Measurements from ENCODE around the gene GPR12. TPM values are rescaled to one million over a fixed set of nuclear protein-coding genes. Genes with fewer than 3 reads are reported as not detected.

Gene GPR12
- total and polyA plus RNA-seq, 7 donors = under 0.01 to 0.16 (median 0.08) TPM; not detected in 3

GRCh38 chr13:26718146-26718545 is 42.4 kb downstream of the GPR12 start:
- intact Hi-C loops (cut with DNase I) = no loop called here

GRCh38 chr13:26716984-26717383 is 43.6 kb downstream of the GPR12 start:
- TF ChIP-seq CTCF (IDR thresholded peaks at IDR 0.05) (no peak), POLR2AphosphoS5 (IDR thresholded peaks at IDR 0.05) (no peak), POLR2A (IDR thresholded peaks at IDR 0.05) (no peak), EP300 (IDR thresholded peaks at IDR 0.05) (no peak)
- Histone ChIP-seq H3K9me3 (no peaks in the 10 kb centered on the region), H3K36me3 (no peaks in the 10 kb centered on the region), H3K27me3 (no peaks in the 10 kb centered on the region), H3K4me1 (no peaks in the 10 kb centered on the region), H3K4me3 (no peak overlapping the region), H3K27ac (no peak overlapping the region)
- 78 to 88% methylated on average over 3 of the region's 3 CpGs for WGBS, 2 donors
- no peak for DNase-seq
- intact Hi-C loops (cut with DNase I) = no loop called here

More at GRCh38 chr13:26718146-26718545, 42.4 kb downstream of the GPR12 start:
- no peaks in the 10 kb centered on the region for H3K27me3 ChIP-seq
- no peak for TF ChIP-seq POLR2A (IDR thresholded peaks at IDR 0.05)
- no peak for TF ChIP-seq EP300 (IDR thresholded peaks at IDR 0.05)
- no peak for TF ChIP-seq CTCF (IDR thresholded peaks at IDR 0.05)
- TF ChIP-seq POLR2AphosphoS5 (IDR thresholded peaks at IDR 0.05) = no peak
- no peak overlapping the region for H3K27ac ChIP-seq
- no peaks in the 10 kb centered on the region for H3K4me1 ChIP-seq
- 63 to 75% methylated on average over 8 of the region's 8 CpGs for WGBS, 2 donors
- no peak overlapping the region for H3K4me3 ChIP-seq
- DNase-seq = no peak
- H3K36me3 ChIP-seq = no peaks in the 10 kb centered on the region
- H3K9me3 ChIP-seq = no peaks in the 10 kb centered on the region

- no peak for TF ChIP-seq POLR2A (IDR thresholded peaks at IDR 0.05)
- intact Hi-C loops (cut with DNase I) = no loop called here
- WGBS, 2 donors = 97 to 100% methylated on average over 1 of the region's 1 CpG
- no peak overlapping the region for H3K4me3 ChIP-seq
- no peaks in the 10 kb centered on the region for H3K9me3 ChIP-seq
- H3K27me3 ChIP-seq = no peaks in the 10 kb centered on the region
- H3K27ac ChIP-seq = no peak overlapping the region
- no peaks in the 10 kb centered on the region for H3K4me1 ChIP-seq
- H3K36me3 ChIP-seq = no peaks in the 10 kb centered on the region
- no peak for DNase-seq
Observed at GRCh38 chr13:26713341-26713740, 47.2 kb downstream of the GPR12 start.

GRCh38 chr13:26711211-26711610 is 49.4 kb downstream of the GPR12 start:
- 57 to 58% methylated on average over 4 of the region's 4 CpGs for WGBS, 2 donors
- Histone ChIP-seq H3K9me3 (no peaks in the 10 kb centered on the region), H3K27me3 (no peaks in the 10 kb centered on the region), H3K4me3 (no peak overlapping the region), H3K27ac (no peak overlapping the region), H3K36me3 (no peaks in the 10 kb centered on the region), H3K4me1 (no peaks in the 10 kb centered on the region)
- intact Hi-C loops (cut with DNase I) = no loop called here
- no peak for DNase-seq
- TF ChIP-seq CTCF (IDR thresholded peaks at IDR 0.05) (no peak), POLR2A (IDR thresholded peaks at IDR 0.05) (no peak), EP300 (IDR thresholded peaks at IDR 0.05) (no peak), POLR2AphosphoS5 (IDR thresholded peaks at IDR 0.05) (no peak)

- Histone ChIP-seq H3K27me3 (no peaks in the 10 kb centered on the region), H3K4me3 (no peak overlapping the region), H3K4me1 (no peaks in the 10 kb centered on the region), H3K27ac (no peak overlapping the region), H3K36me3 (no peaks in the 10 kb centered on the region), H3K9me3 (no peaks in the 10 kb centered on the region)
- intact Hi-C loops (cut with DNase I) = no loop called here
- WGBS, 2 donors = 53 to 68% methylated on average over 13 of the region's 13 CpGs
- TF ChIP-seq POLR2AphosphoS5 (IDR thresholded peaks at IDR 0.05) = no peak
- no peak for TF ChIP-seq CTCF (IDR thresholded peaks at IDR 0.05)
- no peak for TF ChIP-seq EP300 (IDR thresholded peaks at IDR 0.05)
- TF ChIP-seq POLR2A (IDR thresholded peaks at IDR 0.05) = no peak
- no peak for DNase-seq
Observed at GRCh38 chr13:26710166-26710565, 50.4 kb downstream of the GPR12 start.

Measured in sigmoid colon (tissue), 7 donors.